HG03558 (cell line): ENCODE measurements around the gene PAN2.
"Not testable (repeated sequence)": the region's sequence is repeated elsewhere in the genome, so short reads cannot be mapped to it uniquely, and the experiment has no call there.

ENCODE experiments used
- ATAC-seq: cut with Tn5 transposase; IDR thresholded peaks from one replicate; pipeline ENCODE4 v1.9.1; 2021; ENCODE audit warnings: moderate number of reproducible peaks; ENCODE audit not compliant: unreplicated experiment; ENCODE audit errors: extremely low read depth

The PAN2 gene

DNA sequence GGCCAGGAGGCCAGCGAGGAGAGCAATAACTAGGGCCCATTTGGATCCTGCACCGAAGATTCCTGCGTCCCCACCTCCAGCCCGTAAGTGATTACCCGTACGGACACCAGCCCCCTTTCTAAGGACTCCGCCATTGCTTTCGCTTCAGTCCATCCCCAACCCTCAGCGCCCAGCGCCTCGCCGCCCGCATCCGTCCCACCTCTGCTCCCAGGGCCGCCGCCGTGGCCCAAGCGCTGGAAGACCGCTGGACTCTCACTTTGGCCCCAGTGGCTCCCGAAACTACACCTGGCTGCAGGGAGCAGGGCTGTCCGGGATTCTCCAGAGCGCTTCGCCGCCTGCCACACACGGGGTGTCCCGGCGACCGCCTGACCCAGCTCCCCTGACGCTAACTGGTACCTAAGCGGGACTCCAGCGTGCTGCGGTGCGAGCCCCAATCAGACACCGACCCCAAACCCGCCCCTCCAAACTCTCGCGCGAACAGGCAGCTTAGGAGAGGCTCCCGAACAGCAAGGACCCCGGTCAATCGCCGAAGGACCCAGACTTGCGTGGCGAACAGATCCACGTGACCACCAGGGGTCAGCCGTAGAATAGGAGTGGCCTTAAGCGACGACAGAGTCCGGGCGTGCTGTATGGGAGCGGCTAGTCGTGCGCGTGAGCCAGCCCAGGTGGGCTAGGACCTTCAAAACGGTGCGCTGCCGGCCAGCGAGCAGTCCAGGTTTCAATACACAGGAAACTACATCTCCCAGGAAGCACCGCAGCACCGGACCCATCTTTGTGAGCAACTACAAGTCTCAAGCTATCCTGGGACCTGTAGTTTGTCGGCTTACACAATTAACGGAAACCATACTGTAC is 18.0 kb downstream of the PAN2 start, which contains the start of gene CNPY2:
CNPY2 (minus strand) TSS at position 367 of the 852 bp plus-strand sequence. CDS start 771 bp downstream, outside the sequence.
- ATAC-seq: peak; percentile 77

DNA sequence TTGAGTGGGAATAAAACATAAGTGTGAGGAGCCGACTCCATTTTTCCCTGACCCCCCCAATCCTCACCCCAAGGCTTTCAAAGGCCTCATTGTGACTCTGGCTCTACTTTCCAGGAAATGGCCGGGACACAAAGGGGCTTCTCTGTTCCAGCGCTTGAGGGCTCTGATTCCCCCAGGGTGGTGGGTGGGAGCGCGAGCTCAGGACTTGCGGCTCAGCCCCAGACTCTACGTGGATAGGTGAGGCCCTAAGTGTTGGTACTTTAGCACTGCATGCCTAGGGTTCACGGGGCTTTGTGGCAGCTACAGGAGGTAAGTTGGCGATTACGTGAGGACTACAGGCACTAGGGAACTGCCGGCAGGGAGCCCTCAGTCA is 18.6 kb downstream of the PAN2 start:
- no peak for ATAC-seq

DNA sequence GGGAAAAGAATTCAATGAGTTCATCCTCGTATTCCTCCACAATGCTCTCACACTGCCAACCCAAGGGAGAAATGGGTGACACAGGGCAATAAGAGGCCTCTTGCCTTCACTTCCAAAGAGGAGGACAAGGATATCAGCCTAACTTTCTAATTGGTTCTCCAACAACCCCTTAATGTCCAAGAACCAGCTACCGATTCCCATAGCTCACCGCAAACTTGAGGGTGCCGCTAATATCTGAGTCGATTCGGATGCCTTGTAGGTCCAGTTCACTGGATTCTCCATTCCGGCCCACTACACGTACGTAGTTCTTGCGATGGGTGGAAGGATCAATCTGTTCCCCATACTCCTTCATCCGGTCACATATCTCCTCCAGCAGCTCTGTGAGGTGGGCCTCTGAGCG is 22.8 kb downstream of the PAN2 start:
- no peak for ATAC-seq

GRCh38 chr12:56308714-56309113 is 25.1 kb downstream of the PAN2 start:
- ATAC-seq: no peak

DNA sequence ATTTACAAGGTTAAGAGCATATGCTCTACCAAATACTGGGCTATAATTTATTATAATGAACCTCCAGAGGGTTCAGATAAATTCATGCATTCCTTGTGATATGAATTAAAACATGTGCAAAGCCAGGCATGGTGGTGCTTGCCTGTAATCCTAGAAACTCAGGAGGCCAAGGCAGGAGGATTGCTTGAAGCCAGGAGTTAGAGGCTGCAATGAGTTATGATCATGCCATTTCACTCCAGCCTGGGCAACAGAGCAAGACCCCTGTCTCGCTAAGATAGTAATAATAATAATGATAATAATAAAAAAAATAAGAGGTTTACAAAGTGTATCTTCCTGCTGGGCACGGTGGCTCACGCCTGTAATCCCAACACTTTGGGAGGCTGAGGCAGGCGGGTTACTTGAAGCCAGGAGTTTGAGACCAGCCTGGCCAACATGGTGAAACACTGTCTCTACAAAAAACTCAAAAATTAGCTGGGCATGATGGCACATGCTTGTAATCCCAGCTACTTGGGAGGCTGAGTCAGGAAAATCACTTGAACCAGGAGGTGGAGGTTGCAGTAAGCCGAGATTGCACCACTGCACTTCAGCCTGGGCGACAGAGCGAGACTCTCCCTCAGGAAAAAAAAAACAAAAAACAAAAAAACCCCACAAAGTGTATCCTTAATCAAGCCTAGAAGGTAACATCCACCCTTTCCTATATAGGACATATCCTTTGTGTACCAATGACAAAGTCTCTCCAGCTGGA is 26.4 kb downstream of the PAN2 start:
- ATAC-seq: no peak

- ATAC-seq: no peak
These were observed 28.8 kb downstream of the PAN2 start for GRCh38 chr12:56304872-56305590.

DNA sequence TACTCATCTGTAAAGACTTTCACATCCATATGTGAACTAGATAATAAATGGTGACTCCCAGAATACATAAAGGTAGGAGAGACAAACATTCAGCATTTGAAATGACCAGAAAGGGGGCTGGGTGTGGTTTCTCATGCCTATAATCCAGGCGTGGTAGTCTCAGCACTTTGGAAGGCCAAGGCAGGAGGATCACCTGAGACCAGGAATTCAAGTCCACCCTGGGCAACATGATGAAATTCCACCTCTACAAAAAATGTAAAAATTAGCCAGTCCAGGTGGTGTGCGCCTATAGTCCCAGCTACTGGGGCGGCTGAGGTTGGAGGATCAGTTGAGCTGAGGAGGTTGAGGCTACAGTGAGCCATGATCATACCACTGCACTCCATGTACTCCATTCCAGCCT is 29.5 kb downstream of the PAN2 start:
- no peak for ATAC-seq

GRCh38 chr12:56300644-56301464 is 32.9 kb downstream of the PAN2 start:
- ATAC-seq: no peak

GRCh38 chr12:56299853-56300643 is 33.8 kb downstream of the PAN2 start, which contains the start of gene CS:
CS (minus strand) TSS chr12:56300330; CDS start chr12:56300201, 129 bp downstream.
- ATAC-seq: peak; percentile 79

DNA sequence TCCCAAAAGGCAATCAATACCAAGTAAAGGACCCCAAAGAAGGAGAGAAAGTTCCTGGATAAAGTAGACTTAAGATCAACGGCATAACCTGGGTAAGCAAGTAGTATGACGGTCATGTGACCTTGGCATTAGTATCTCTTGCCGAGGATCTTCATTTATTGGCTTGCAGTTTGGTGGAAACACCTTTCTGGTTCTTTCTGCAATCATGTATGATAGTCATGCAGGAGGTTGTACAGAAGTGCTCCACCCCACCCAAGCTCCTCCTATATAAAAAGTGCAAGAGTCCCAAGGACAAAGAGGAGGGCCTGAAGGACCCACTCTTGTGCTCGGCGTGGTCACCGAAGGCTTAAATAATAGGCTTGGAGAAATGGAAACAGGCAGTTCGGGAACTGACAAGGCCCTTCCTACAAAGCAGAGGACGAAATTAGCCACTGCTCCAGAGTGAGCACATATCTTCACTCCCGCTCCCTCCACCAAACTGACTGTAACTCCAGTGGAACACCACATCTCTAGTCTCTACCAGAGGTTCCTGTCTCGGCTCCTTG is 34.4 kb downstream of the PAN2 start:
- no peak for ATAC-seq

GRCh38 chr12:56298828-56299227 is 35.0 kb downstream of the PAN2 start:
- no peak for ATAC-seq

GRCh38 chr12:56297400-56297799 is 36.4 kb downstream of the PAN2 start:
- ATAC-seq: no peak

GRCh38 chr12:56296295-56296694 is 37.5 kb downstream of the PAN2 start:
- no peak for ATAC-seq

GRCh38 chr12:56293795-56294194 is 40.0 kb downstream of the PAN2 start:
- no peak for ATAC-seq

DNA sequence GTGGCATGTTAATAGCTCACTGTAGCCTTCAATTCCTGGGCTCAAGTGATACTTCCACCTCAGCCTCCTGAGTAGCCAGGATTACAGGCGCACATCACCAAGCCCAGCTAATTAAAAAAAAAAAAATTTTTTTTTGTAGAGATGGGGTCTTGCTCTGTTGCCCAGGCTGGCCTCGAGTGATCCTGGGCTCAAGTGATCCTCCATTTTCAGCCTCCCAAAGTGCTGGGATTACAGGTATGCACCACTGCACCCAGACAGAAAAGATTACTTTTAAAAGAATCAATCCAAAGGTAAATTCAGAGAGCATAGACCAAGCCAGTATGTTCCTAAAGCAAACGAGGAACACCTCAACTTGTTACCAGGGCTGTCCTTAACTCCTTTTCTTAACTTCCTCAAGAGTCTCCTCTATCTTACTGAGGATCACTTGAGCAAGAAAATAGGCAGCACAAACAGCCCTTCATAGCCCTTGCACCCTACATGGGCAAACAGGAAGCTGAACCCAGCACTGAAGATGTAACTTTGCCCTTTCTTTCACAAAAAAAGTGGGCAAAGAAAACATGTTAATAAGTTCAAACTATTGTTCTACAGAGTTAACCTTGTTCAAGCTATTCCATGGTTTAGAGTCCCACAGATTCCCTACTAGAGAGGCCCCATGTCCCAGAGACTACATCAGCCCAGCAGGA is 45.0 kb downstream of the PAN2 start:
- ATAC-seq: no peak

- no peak for ATAC-seq
These were observed 47.6 kb downstream of the PAN2 start for GRCh38 chr12:56286044-56286830.

- ATAC-seq: not testable (repeated sequence)
These were observed 49.5 kb downstream of the PAN2 start for GRCh38 chr12:56284263-56284662.
